WTC11 (cell line): Measurements from ENCODE around the gene ATG9B.

ENCODE experiments used
- CREM ChIP-seq: sonication (generic); formaldehyde crosslinking; IDR thresholded peaks from 2 replicates; pipeline ENCODE4 v1.8.1; 2022; ENCODE audit warnings: mild to moderate bottlenecking, missing genetic modification reagents, moderate library complexity
- IRF1 ChIP-seq: sonication (generic); formaldehyde crosslinking; IDR thresholded peaks from 2 replicates; pipeline ENCODE4 v1.8.0; 2023; ENCODE audit warnings: missing genetic modification reagents
- NFYB ChIP-seq: sonication (generic); formaldehyde crosslinking; conservative IDR thresholded peaks from 2 replicates; pipeline ENCODE4 v1.8.0; 2022; ENCODE audit warnings: low read depth, missing genetic modification reagents
- PREB ChIP-seq: sonication (generic); formaldehyde crosslinking; IDR thresholded peaks from 2 replicates; pipeline ENCODE4 v1.8.1; 2022; ENCODE audit warnings: mild to moderate bottlenecking, missing genetic modification reagents, moderate library complexity, borderline replicate concordance
- SMAD3 ChIP-seq: sonication (generic); formaldehyde crosslinking; IDR thresholded peaks from 2 replicates; pipeline ENCODE4 v1.8.0; 2022; ENCODE audit warnings: missing genetic modification reagents, mild to moderate bottlenecking, borderline replicate concordance
- TP53 ChIP-seq: sonication (generic); formaldehyde crosslinking; IDR thresholded peaks from 2 replicates; pipeline ENCODE4 v1.8.1; 2023; ENCODE audit warnings: mild to moderate bottlenecking, missing genetic modification reagents
- USF1 ChIP-seq: sonication (generic); formaldehyde crosslinking; IDR thresholded peaks from 2 replicates; pipeline ENCODE4 v1.8.0; 2022; ENCODE audit warnings: mild to moderate bottlenecking, missing genetic modification reagents
- ZMAT4 ChIP-seq: fragments of 250-450 bp; sonication (Bioruptor Pico); IDR thresholded peaks from 2 replicates; pipeline ENCODE4 v1.9.0; 2021; ENCODE audit warnings: mild to moderate bottlenecking
- TF ChIP-seq, protein P1 (sequence below): fragments of 200-600 bp; IDR thresholded peaks from 2 replicates; pipeline ENCODE4 v1.8.0; 2022; ENCODE audit warnings: antibody characterized with exemption
- TF ChIP-seq, protein P2 (sequence below): sonication (generic); formaldehyde crosslinking; IDR thresholded peaks from 2 replicates; pipeline ENCODE4 v1.8.0; 2022; ENCODE audit warnings: missing genetic modification reagents

- no peak for TF ChIP-seq CREM
- TF ChIP-seq, protein P1, sequence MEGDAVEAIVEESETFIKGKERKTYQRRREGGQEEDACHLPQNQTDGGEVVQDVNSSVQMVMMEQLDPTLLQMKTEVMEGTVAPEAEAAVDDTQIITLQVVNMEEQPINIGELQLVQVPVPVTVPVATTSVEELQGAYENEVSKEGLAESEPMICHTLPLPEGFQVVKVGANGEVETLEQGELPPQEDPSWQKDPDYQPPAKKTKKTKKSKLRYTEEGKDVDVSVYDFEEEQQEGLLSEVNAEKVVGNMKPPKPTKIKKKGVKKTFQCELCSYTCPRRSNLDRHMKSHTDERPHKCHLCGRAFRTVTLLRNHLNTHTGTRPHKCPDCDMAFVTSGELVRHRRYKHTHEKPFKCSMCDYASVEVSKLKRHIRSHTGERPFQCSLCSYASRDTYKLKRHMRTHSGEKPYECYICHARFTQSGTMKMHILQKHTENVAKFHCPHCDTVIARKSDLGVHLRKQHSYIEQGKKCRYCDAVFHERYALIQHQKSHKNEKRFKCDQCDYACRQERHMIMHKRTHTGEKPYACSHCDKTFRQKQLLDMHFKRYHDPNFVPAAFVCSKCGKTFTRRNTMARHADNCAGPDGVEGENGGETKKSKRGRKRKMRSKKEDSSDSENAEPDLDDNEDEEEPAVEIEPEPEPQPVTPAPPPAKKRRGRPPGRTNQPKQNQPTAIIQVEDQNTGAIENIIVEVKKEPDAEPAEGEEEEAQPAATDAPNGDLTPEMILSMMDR: no peak
- TF ChIP-seq PREB: no peak
- TF ChIP-seq ZMAT4: no peak
- TF ChIP-seq IRF1 (CRISPR knock-in tag): no peak
- TF ChIP-seq TP53 (CRISPR knock-in tag): no peak
- no peak for TF ChIP-seq SMAD3 (CRISPR knock-in tag)
- TF ChIP-seq USF1 (CRISPR knock-in tag): no peak
- TF ChIP-seq NFYB (CRISPR knock-in tag): no peak
- TF ChIP-seq, protein P2, sequence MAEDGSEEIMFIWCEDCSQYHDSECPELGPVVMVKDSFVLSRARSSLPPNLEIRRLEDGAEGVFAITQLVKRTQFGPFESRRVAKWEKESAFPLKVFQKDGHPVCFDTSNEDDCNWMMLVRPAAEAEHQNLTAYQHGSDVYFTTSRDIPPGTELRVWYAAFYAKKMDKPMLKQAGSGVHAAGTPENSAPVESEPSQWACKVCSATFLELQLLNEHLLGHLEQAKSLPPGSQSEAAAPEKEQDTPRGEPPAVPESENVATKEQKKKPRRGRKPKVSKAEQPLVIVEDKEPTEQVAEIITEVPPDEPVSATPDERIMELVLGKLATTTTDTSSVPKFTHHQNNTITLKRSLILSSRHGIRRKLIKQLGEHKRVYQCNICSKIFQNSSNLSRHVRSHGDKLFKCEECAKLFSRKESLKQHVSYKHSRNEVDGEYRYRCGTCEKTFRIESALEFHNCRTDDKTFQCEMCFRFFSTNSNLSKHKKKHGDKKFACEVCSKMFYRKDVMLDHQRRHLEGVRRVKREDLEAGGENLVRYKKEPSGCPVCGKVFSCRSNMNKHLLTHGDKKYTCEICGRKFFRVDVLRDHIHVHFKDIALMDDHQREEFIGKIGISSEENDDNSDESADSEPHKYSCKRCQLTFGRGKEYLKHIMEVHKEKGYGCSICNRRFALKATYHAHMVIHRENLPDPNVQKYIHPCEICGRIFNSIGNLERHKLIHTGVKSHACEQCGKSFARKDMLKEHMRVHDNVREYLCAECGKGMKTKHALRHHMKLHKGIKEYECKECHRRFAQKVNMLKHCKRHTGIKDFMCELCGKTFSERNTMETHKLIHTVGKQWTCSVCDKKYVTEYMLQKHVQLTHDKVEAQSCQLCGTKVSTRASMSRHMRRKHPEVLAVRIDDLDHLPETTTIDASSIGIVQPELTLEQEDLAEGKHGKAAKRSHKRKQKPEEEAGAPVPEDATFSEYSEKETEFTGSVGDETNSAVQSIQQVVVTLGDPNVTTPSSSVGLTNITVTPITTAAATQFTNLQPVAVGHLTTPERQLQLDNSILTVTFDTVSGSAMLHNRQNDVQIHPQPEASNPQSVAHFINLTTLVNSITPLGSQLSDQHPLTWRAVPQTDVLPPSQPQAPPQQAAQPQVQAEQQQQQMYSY (CRISPR knock-in tag): no peak
These were observed 48.6 kb downstream of the ATG9B start for GRCh38 chr7:150975536-150976319.
